Stimulated activated CD4-positive, alpha-beta T cell treated with anti-CD3 and anti-CD28 coated beads, TNF-alpha, amount 100 ng/mL, for 24 hours (primary cell): Measurements from ENCODE around the gene PMF1.
A peak's percentile ranks its signal among the peaks of the same experiment; 100 is the strongest.
"Not testable (repeated sequence)": the region's sequence is repeated elsewhere in the genome, so short reads cannot be mapped to it uniquely, and the experiment has no call there.

ENCODE experiments used
- DNase-seq, 3 experiments: peaks; one replicate each; pipeline ENCODE4 v3.0.0-alpha.2; 2020; ENCODE audit warnings: low read depth in 3 of 3

PMF1 gene

GRCh38 chr1:156196445-156196844, 16.4 kb upstream of the PMF1 start:
- DNase-seq: no peak

DNA sequence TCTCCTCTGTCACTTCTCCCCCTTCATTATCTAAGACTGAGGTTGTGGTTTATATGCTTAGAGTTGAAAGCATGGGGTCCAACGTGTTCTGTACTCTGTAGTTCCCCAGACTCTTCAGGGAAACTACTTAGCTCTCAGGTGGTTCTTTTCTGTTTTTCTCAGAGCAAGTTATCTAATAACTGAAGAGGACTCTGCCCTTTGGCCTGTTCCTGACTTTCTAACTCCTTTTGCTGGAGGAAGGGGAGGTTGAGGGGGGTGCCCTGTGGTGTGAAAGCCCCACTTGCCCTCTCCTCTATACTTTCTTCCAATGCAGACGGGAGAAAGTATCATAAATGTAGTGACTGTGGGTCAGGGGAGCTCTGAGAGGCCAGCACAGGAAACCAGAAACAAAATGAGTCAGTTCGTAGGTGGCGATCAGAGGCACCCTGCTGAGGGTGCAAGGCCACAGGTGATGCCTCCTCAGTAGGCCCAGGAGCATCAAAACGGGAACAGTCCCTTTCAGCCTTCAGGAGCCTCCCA, 13.9 kb upstream of the PMF1 start:
- no peak for DNase-seq

GRCh38 chr1:156200044-156200443, 12.8 kb upstream of the PMF1 start:
- DNase-seq: no peak

DNA sequence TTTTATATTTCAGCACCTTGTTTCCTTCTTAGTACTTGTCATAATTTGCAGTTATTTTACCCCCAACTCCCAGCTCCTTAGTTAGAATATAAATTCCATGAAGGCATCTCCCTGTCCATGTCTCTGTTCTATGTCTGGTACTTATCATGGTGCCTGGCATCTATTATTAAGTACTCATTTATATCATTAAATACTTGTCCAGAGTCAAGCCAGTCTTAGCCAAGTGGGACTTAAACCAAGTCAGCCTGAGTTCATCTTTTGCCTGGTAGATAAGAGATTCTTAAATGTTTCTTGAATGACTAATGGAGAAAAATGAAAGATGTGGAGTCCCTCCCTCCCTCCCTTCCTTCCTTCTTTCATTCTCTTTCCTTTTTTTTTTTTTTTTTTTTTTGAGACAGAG, 9.5 kb upstream of the PMF1 start:
- no peak for DNase-seq

- no peak for DNase-seq
Measured at GRCh38 chr1:156204686-156205085, 8.1 kb upstream of the PMF1 start.

DNA sequence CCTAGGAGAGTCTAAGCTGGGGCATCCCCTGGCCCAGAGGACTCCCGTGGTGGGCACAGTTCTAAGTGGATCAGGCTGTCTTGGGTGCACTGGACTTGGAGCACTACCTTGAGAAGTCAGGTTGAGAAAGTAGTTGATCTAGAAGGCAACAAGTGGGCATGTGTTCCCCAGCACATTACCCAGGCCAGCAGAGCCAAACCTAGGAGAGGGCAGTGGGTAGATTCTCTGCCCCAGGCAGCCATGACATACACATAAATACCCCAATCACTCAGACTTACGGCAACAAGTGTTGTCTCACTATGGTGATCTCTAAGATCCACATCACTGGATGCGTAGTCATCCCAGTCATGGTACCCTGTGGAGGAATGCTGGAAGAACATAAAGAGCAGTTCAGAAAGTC, 1.6 kb upstream of the PMF1 start:
- DNase-seq: no peak

- no peak for DNase-seq
Measured at GRCh38 chr1:156212130-156212529, 677 bp upstream of the PMF1 start.

DNA sequence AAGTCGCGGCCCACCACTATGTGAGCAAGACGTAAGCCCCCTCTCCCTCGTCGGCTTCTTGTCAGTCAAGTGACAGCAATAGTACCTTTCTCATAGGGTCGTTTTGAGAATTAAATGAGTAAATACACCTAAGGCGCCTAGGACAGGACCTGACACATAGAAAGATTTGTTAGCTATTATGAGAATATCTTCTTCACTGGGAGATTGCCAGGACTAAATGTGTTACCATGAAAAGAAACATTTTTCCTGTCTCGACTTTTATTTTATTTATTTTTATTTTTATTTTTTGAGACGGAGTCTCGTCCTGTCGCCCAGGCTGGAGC, 798 bp downstream of the PMF1 start:
- no peak for DNase-seq

DNA sequence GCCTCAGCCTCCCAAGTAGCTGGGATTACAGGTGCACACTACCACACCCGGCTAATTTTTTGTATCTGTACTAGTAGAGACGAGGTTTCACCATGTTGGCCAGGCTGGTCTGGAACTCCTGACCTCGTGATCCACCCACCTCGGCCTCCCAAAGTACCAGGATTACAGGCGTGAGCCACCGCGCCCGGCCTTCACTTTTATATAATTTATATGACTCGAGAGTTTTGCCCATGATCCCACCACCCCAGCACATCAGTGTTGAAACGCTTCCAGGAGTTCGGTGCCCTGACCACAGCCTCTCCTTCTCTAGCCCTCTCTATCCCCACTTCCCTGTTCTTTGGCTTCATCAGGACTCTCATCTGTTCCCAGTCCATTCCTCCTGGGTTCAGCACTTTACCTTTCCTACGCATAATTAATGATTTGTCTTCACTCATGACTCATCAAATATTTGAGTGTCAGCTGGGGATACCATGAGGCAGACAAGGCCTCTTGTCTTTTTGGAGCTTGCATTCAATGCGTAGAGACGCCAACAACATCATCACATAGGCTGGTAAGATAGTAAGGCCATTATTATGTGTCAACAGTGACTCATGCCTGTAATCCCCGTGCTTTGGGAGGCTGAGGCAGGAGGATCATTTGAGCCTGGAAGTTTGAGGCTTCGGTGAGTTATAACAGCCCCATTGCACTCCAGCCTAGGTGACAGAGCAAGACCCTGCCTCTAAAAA, 1.4 kb downstream of the PMF1 start:
- DNase-seq: no peak

DNA sequence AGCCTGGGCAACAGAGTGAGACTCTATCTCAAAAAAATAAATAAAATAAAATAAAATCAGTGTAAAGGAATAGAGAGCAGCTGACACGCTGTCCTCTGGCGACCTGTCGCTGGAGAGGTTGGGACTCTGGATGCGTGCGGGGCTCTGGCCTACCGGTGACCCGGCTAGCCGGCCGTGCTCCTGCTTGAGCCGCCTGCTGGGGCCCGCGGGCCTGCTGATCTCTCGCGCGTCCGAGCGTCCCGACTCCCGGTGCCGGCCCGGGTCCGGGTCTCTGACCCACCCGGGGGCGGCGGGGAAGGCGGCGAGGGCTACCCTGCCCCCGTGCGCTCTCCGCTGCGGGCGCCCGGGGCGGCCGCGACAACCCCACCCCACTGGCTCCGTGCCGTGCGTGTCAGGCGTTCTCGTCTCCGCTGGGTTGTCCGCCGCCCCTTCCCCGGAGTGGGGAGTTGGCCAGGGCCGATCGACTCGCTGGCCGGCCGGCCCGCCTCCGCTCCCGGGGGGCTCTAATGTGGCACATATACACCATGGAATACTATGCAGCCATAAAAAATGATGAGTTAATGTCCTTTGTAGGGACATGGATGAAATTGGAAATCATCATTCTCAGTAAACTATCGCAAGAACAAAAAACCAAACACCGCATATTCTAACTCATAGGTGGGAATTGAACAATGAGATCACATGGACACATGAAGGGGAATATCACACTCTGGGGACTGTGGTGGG, 3.7 kb downstream of the PMF1 start:
- DNase-seq: not testable (repeated sequence)

DNA sequence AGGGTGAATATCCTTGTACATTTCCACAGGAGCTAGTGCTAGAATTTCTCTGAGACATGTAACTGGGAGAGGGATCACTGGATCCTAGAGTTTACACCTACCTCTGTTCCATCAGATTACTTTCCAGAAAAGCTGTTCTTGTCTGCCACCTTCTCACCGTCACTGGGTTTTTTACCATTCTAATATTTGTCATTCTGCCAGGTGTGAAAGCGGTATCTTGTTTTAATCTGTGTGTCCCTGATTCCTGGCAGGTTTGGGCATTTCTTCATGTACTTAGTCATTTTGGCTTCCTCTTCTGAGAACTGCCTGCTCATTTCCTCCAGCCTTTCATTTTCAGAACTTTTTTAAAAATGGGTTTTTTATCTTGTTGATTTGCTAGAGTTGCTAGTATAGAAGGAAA, 5.1 kb downstream of the PMF1 start:
- peak in 1 of 3 experiments; percentile 40 for DNase-seq

- DNase-seq: no peak
Measured at GRCh38 chr1:156220226-156220625, 7.4 kb downstream of the PMF1 start.

DNA sequence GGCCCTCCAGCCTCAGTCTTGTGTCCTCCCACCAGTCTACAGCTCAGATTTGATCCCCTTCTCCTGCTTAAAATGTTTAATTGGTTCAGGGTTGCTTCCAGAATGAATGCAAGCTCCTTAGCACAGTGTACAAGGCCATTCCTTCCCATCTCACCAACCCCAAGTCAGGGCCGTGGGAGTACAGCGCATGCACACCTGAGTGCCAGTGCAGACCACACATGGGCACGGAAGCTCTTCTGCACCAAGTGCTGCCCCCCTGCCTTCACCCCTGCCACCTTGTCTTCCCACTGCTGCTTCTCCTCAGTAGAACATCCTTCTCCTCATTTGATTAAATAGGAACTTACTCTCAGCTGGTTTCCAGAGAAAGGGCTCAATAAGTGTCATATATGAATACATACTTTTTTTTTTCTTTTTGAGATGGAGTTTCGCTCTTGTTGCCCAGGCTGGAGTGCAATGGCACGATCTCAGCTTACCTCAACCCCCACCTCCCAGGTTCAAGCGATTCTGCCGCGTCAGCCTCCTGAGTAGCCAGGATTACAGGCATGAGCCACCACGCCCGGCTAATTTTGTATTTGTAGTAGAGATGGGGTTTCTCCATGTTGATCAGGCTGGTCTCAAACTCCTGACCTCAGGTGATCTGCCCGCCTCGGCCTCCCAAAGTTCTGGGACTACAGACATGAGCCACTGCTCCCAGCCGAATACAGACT, 9.3 kb downstream of the PMF1 start:
- no peak for DNase-seq

- no peak for DNase-seq
Measured at GRCh38 chr1:156225677-156226014, 12.8 kb downstream of the PMF1 start.

- DNase-seq: no peak
Measured at GRCh38 chr1:156226116-156226538, 13.3 kb downstream of the PMF1 start.

- DNase-seq: no peak
Measured at GRCh38 chr1:156226782-156227181, 14.0 kb downstream of the PMF1 start.

- DNase-seq: no peak
Measured at GRCh38 chr1:156228501-156228900, 15.7 kb downstream of the PMF1 start.

GRCh38 chr1:156229809-156230472, 17.1 kb downstream of the PMF1 start:
- no peak for DNase-seq

- DNase-seq: no peak
Measured at GRCh38 chr1:156230473-156230837, 17.6 kb downstream of the PMF1 start.

DNA sequence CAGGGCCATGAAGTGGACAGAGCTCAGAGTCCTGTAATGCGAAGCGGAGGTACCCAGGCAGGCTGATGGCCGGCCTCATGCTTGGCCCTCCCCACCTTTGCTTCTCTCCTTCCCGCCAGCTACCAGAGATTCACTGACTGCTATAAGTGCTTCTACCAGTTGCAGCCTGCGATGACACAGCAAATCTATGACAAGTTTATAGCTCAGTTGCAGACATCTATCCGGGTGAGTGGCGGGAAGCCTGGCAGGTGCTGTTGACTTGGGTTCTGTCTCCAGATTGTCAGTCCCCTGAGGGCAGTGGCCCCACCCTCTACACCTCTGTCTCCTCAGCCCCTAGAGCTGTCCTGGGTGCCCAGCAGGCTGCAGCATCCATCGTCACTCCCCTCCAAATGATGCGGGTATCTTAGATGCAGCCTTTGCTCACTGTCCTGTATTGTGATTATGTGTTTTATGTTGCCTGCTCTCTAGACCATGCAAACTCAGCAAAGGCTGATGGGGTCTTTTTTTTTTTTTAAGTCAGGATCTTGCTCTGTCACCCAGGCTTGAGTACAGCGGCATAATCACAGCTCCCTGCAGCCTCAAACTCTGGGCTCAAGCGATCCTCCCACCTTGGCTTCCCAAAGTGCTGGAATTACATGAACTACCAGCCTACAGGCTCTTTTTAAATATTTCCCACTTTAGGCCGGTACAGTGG, 19.5 kb downstream of the PMF1 start:
- no peak for DNase-seq

DNA sequence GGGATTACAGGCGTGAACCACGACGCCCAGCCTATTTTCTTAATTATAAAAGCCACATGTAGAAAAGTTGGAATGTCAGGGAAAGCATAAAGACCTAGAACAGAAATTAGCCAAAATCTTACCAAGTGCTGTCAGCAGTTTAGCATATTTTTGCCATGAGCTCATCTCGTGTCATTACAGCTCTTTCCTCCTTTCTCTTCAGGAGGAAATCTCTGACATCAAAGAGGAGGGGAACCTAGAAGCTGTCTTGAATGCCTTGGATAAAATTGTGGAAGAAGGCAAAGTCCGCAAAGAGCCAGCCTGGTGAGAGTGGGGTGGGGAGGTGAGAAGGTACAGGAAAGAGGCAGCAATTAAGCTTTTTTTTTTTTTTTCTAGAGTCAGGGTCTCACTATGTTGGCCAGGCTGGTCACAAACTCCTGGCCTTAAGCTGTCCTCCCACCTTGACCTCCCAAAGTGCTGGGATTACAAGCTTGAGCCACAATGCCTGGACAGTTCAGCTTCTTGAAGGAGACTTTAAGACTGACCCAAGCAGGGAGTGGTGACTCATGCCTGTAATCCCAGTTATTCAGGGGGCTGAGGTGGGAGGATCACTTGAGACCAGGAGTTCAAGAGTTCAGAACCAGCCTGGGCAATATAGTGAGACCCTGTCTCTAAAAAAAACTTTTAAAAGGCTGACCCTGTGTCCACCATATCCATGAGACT, 20.8 kb downstream of the PMF1 start:
- DNase-seq: no peak
